MM.1S (cell line): Measurements from ENCODE around the gene IVNS1ABP.
"Not testable (repeated sequence)": the region's sequence is repeated elsewhere in the genome, so short reads cannot be mapped to it uniquely, and the experiment has no call there.

Source experiments
- DNase-seq: peaks from one replicate; pipeline ENCODE4 v3.0.0-alpha.2; 2015
- H2AFZ ChIP-seq: fragments of 300-600 bp; sonication (generic); 2 replicates; pipeline ENCODE4 v1.6.0; 2016; ENCODE audit warnings: antibody characterized with exemption, low read length
- H3F3A ChIP-seq: fragments of 300-600 bp; sonication (generic); 2 replicates; pipeline ENCODE4 v1.6.1; 2016; ENCODE audit warnings: mild to moderate bottlenecking, antibody characterized with exemption, low read length, moderate library complexity, mixed read lengths; ENCODE audit not compliant: insufficient read depth
- H3K27ac ChIP-seq: fragments of 300-600 bp; sonication (generic); 2 replicates; pipeline ENCODE4 v1.5.1; 2016; ENCODE audit warnings: mild to moderate bottlenecking, low read length
- H3K27me3 ChIP-seq: fragments of 300-600 bp; sonication (generic); replicated peaks from 2 replicates; pipeline ENCODE4 v1.6.0; 2016; ENCODE audit warnings: low read length; ENCODE audit not compliant: insufficient read depth
- H3K36me3 ChIP-seq: fragments of 300-600 bp; sonication (generic); replicated peaks from 2 replicates; pipeline ENCODE4 v1.6.1; 2016; ENCODE audit warnings: mild to moderate bottlenecking, low read length, mixed read lengths; ENCODE audit not compliant: insufficient read depth
- H3K4me1 ChIP-seq: fragments of 300-600 bp; sonication (generic); 2 replicates; pipeline ENCODE4 v1.6.1; 2016; ENCODE audit warnings: low read length, mixed read lengths
- H3K4me2 ChIP-seq: fragments of 300-600 bp; sonication (generic); 2 replicates; pipeline ENCODE4 v1.6.0; 2016; ENCODE audit warnings: low read depth, low read length
- H3K4me3 ChIP-seq: fragments of 300-600 bp; sonication (generic); 2 replicates; pipeline ENCODE4 v1.5.1; 2016; ENCODE audit warnings: low read length, mixed read lengths
- H3K79me2 ChIP-seq: fragments of 300-600 bp; sonication (generic); 2 replicates; pipeline ENCODE4 v1.6.1; 2016; ENCODE audit warnings: mixed run types, low read length, mixed read lengths
- H3K9ac ChIP-seq: fragments of 300-600 bp; sonication (generic); 2 replicates; pipeline ENCODE4 v1.6.1; 2016; ENCODE audit warnings: low read length, mixed read lengths
- H3K9me2 ChIP-seq: fragments of 300-600 bp; sonication (generic); replicated peaks from 2 replicates; pipeline ENCODE4 v1.6.1; 2016; ENCODE audit warnings: mild to moderate bottlenecking, low read length, mixed read lengths; ENCODE audit not compliant: insufficient read depth
- H3K9me3 ChIP-seq: fragments of 300-600 bp; sonication (generic); replicated peaks from 2 replicates; pipeline ENCODE4 v1.6.1; 2016; ENCODE audit warnings: mild to moderate bottlenecking, low read length, mixed read lengths; ENCODE audit not compliant: insufficient read depth
- H4K20me1 ChIP-seq: fragments of 300-600 bp; sonication (generic); 2 replicates; pipeline ENCODE4 v1.6.1; 2016; ENCODE audit warnings: mild to moderate bottlenecking, low read length, moderate library complexity, mixed read lengths; ENCODE audit not compliant: insufficient read depth
- EZH2 ChIP-seq: fragments of 300-600 bp; sonication (generic); optimal IDR thresholded peaks from 2 replicates; pipeline ENCODE3; 2017; ENCODE audit warnings: low read depth, mild to moderate bottlenecking, antibody characterized with exemption, low read length, mixed read lengths
- EZH2phosphoT487 ChIP-seq: fragments of 300-600 bp; sonication (generic); IDR thresholded peaks from 2 replicates; pipeline ENCODE4 v1.6.1; 2018; ENCODE audit warnings: antibody characterized with exemption, low read length
- TF ChIP-seq, protein P1 (sequence below): fragments of 300-600 bp; sonication (generic); IDR thresholded peaks from 2 replicates; pipeline ENCODE4 v1.5.1; 2016; ENCODE audit warnings: antibody characterized with exemption, low read length, mixed read lengths

The IVNS1ABP gene

DNA sequence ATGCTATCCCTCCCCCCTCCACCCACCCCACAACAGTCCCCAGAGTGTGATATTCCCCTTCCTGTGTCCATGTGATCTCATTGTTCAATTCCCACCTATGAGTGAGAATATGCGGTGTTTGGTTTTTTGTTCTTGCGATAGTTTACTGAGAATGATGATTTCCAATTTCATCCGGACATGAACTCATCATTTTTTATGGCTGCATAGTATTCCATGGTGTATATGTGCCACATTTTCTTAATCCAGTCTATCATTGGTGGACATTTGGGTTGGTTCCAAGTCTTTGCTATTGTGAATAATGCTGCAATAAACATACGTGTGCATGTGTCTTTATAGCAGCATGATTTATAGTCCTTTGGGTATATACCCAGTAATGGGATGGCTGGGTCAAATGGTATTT lies 65.1 kb downstream of the IVNS1ABP start:
- not testable (repeated sequence) for H3K9ac ChIP-seq, H3K27ac ChIP-seq, DNase-seq, H3K9me2 ChIP-seq, H4K20me1 ChIP-seq, H3K9me3 ChIP-seq, H3K27me3 ChIP-seq, H3K4me1 ChIP-seq, H3K4me3 ChIP-seq, H3F3A ChIP-seq, H2AFZ ChIP-seq, H3K4me2 ChIP-seq, H3K36me3 ChIP-seq, H3K79me2 ChIP-seq

DNA sequence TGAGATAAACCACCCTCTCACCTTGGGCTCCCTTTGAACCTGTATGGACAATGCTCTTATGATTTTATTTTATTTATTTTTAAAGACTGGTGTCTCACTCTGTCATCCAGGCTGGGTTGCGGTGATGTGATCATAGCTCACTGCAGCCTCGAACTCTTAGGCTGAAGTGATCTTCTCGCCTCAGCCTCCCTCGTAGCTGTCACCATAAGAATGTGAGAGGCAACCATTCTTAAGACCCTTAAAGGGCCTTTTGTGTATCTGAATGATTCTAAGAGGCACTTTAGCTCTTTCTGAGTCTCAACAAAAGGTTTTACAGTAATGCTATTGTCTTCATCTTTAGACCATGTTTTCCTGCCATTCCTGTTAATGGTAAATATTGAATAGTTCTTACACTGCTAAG lies 67.0 kb downstream of the IVNS1ABP start:
- H3K4me2 ChIP-seq, result no peak overlapping the region
- no peak overlapping the region for H3K27ac ChIP-seq
- no peaks in the 10 kb centered on the region for H4K20me1 ChIP-seq
- H3K36me3 ChIP-seq, result no peaks in the 10 kb centered on the region
- TF ChIP-seq, protein P1, sequence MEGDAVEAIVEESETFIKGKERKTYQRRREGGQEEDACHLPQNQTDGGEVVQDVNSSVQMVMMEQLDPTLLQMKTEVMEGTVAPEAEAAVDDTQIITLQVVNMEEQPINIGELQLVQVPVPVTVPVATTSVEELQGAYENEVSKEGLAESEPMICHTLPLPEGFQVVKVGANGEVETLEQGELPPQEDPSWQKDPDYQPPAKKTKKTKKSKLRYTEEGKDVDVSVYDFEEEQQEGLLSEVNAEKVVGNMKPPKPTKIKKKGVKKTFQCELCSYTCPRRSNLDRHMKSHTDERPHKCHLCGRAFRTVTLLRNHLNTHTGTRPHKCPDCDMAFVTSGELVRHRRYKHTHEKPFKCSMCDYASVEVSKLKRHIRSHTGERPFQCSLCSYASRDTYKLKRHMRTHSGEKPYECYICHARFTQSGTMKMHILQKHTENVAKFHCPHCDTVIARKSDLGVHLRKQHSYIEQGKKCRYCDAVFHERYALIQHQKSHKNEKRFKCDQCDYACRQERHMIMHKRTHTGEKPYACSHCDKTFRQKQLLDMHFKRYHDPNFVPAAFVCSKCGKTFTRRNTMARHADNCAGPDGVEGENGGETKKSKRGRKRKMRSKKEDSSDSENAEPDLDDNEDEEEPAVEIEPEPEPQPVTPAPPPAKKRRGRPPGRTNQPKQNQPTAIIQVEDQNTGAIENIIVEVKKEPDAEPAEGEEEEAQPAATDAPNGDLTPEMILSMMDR, result no peak
- TF ChIP-seq EZH2phosphoT487 (no peak), EZH2 (no peak)
- H3K4me3 ChIP-seq, result no peak overlapping the region
- H3K9me3 ChIP-seq, result no peaks in the 10 kb centered on the region
- no peaks in the 10 kb centered on the region for H3K4me1 ChIP-seq
- no peaks in the 10 kb centered on the region for H3K9me2 ChIP-seq
- DNase-seq, result no peak
- no peak overlapping the region for H3K9ac ChIP-seq
- H3K79me2 ChIP-seq, result no peaks in the 10 kb centered on the region
- no peaks in the 10 kb centered on the region for H3K27me3 ChIP-seq
- no peak overlapping the region for H2AFZ ChIP-seq
- no peaks in the 10 kb centered on the region for H3F3A ChIP-seq

DNA sequence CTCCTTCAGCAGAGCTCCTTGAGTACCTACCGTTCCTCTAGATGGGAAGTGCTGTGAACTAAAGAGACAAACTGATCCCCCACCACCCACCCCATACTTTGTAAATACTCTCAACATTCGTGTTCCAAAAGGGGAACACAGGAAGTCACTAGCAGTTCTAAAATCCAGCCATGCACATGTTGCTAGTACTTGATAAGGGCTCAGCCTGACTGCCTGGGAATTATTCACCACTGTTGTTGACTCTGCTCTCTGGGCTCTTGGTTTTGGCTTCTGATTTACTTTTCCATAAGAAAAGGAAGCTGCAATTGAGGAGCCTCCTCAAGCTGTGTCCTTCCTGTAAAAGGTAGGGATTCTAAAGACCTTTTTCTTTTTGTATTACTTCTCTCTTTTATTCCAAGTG lies 67.5 kb downstream of the IVNS1ABP start:
- Histone ChIP-seq H3K4me1 (no peaks in the 10 kb centered on the region), H2AFZ (no peak overlapping the region), H3K9ac (no peak overlapping the region), H3K79me2 (no peaks in the 10 kb centered on the region), H3F3A (no peaks in the 10 kb centered on the region), H3K27ac (no peak overlapping the region), H3K4me2 (no peak overlapping the region), H4K20me1 (no peaks in the 10 kb centered on the region), H3K4me3 (no peak overlapping the region), H3K9me3 (no peaks in the 10 kb centered on the region), H3K36me3 (no peaks in the 10 kb centered on the region), H3K27me3 (no peaks in the 10 kb centered on the region), H3K9me2 (no peaks in the 10 kb centered on the region)
- no peak for DNase-seq
- TF ChIP-seq, protein P1, result no peak
- TF ChIP-seq EZH2 (no peak), EZH2phosphoT487 (no peak)
